Effector CD4-positive, alpha-beta T cell (primary cell): ENCODE results near the gene MFSD11.
A peak's percentile ranks its signal among the peaks of the same experiment; 100 is the strongest.
"Not testable (repeated sequence)": the region's sequence is repeated elsewhere in the genome, so short reads cannot be mapped to it uniquely, and the experiment has no call there.

Source experiments
- DNase-seq: peaks from one replicate; pipeline ENCODE4 v3.0.0-alpha.2; 2020

The MFSD11 gene

DNA sequence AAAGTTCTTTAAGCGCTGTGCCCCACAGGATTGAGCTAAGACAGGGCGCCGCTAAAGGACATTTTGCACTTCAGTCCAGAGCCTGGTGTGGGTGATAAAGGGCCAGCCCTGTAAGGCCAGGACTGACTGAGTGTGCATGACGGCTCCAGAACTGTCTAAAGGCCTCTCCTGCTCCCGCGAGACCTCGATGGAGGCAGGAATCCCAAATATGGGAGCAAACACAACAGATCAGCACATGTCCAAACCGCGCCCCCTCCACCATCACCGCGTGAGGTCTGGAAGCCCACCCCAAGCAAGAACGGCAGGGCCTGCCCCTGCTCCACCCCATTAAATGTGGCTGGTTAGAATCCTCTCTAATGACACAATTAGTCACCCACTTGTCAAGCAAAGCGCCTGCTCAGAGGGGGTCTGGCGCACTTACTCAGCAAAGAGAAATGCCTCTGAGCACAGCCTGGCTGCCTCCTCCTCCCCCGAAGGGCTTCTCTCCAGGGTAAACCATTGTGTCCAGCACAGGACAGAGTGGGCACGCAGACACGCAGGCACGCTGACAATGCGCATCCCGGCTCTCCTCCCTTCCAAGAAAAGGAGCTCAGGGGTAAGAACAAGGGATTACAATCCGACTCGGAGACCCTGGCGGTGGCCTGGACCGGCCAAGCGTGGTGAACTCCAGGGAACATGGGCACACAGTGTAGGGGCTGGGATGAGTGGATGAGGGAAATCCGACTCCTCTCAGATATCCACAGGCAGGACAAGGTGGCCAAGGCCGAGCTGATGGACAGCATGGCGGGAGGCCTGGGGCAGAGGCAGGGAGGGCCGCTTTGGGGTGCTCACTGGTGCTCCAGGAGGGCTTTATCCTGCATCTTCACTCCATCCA, 28.6 kb upstream of the MFSD11 start:
- DNase-seq, result no peak

DNA sequence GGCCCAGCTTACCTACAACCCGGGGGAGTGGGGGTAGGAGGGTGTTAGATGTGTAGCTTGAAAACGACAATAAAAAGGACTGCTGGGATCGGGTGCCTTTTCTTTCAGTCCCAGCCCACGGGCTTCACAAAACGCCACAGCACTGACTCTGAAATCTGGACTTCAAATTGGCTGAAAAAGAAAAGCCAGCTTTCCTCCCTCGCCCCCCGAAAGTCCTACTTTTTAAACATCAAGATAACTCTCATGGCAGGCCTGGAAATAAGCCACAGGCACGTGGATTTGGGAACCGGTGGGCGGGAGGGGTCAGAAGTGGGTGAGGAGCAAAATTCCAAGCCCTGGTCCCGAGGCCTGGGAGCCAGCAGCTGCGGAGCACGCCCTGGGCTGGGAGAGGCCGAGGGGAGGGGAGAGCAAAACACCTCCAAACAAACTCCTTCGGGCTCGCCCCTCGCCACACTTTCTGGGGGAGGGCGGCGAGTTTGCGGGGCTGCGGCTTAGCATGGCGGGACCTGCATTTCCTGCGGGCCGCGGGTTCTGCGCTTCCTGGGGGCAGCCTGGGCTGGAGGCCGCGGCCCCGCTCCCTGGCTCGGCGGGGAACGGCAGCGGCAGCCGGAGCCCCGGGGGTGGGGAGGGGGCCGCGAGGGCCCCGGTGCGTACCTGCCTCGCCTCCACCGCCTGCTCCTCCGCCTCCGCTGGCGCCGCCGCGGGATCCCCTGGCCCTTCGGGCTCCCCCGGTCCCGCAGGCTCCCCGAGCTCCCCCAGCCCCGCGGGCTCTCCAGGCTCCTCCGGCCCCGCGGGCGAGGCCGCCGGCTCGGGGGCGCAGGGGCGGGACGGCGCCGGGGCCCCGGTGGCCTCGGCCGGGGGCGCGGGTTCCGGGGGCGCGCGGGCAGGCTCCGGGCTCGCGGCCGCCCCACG, 27.7 kb upstream of the MFSD11 start:
- DNase-seq, result not testable (repeated sequence)

DNA sequence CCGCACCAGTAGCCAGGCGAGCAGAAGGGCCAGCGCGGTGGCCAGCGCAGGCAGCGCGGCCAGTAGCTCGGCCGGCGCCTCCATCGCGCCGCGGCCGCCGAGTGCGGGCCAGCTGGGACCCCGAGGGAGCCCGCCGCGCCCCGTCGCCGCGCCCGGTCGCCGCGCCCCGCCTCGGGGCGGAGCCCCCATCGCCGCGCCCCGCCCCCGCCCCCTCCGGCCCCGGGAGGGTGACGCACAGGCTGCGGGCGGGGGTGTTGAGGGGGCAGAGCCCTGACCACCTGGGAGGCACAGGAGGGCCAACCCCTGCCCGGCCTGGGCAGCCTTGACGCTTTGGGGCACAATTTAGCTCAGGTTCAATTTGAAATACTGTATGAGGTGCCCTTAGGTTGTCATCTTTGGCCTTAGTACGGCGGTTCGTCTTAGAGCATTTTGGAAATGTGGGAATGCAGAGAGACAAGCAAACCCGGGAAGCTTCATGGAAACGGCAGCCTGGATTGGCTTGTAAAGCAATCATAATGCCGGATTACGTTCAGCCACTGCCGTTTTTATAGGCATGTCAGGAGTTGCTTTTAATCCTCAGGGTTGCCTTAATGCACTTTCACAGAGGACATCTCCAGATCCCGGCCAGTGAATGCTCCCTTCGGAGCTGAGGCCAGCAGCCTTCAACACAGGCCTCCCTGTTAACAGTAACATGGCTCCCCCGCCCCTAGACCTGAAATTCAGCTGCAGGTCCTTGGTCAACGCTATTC, 26.9 kb upstream of the MFSD11 start, which contains the start of gene MXRA7:
MXRA7 (minus strand) TSS at position 103 of the 749 bp plus-strand sequence; CDS start at position 84, 19 bp downstream.
- DNase-seq, result peak; percentile 51

DNA sequence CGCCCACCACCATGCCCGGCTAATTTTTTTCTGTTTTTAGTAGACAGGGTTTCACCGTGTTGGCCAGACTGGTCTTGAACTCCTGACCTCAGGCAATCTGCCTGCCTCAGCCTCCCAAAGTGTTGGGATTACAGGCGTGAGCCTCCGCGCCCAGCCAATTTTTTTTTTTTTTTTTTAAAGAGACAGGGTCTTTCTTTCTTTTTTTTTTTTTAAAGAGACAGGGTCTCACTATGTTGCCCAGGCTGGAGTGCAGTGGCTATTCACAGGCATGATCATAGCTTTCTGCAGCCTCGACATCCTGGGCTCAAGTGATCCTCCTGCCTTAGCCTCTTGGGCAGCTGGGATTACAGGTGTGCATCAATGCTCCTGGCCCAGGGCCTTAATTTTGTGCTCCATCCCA, 25.6 kb upstream of the MFSD11 start:
- DNase-seq, result not testable (repeated sequence)

DNA sequence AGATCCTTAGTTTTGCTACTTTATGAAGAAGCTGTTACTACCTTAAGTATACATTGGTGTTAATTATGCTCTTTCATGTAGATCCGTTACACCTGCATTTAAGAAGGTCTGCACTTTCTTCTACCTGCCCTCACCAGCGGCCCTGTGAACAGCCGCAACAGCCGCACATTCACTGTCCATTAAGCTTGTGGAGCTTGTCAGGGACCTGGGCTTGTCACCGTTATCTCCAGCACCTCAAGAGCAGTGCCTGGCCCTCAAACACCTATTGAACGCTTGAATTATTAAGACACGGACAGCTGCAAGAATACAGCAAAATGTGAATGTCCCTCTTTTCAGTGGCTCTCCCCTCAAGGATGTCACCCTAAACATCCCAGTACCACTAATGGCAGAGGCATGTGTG, 24.2 kb upstream of the MFSD11 start:
- no peak for DNase-seq

DNA sequence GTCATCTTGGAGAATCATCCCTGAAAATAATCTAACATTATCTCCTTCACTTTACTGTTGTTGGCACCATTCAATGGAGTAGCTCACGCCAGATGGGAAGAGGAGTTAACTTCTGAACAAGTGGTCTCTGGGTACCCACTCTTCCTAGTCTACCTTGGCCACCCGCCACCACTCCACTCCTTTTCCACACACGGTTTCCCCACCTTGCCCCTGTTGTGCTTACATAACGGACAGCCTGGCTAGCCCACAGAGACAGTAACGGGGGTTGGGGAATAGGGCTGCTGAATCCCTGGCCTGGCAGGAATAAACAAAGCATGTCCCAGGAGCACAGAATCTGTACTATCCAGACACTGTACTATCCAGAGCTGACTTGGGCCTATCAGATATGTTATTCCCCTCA, 23.6 kb upstream of the MFSD11 start:
- no peak for DNase-seq

DNA sequence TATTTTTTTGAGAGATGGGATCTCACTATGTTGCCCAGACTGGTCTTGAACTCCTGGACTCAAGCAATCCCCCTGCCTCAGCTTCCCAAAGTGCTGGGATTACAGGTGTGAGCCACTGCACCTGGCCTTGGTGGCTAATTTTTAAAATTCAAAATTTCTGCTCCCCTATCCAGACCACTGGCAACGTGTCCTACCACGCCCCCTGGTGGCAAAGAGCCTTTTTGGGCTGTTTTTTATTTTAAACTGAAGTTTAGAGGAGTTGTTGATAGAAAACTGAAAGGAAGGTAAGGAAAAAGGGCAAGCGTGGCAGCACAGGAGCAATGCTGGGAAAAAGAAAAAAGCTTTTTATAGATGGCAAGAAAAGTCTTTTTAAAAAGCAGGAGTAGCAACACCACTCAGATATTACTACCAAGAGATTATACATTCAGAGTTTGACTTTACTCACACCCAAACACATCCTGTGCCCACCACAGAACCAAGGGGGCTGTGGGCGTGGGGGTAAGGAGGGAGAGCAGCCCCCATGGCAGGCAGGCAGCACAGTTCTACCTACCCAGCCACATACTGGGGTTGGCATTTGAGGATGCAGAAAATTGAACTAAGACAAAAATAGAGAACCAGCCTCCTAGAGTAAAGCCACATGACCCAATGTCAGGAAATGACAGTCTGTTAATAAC, 23.0 kb upstream of the MFSD11 start:
- peak; percentile 79 for DNase-seq

DNA sequence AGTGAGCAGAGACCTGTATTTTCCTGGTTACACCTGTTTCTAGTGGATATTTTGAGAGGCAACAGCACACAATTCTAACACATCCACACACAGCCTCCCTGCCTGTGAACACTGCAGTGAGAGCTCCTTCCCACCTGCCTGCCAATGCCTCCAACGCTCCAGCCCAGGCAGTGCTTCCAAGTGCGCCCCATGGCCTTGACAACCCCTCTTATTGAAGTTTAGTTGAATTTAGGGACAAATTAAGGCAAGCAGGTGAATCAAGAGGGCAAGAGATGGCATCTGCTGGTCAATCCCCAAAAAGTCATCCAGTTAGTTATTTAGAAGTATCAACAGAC, 22.5 kb upstream of the MFSD11 start:
- DNase-seq, result no peak

DNA sequence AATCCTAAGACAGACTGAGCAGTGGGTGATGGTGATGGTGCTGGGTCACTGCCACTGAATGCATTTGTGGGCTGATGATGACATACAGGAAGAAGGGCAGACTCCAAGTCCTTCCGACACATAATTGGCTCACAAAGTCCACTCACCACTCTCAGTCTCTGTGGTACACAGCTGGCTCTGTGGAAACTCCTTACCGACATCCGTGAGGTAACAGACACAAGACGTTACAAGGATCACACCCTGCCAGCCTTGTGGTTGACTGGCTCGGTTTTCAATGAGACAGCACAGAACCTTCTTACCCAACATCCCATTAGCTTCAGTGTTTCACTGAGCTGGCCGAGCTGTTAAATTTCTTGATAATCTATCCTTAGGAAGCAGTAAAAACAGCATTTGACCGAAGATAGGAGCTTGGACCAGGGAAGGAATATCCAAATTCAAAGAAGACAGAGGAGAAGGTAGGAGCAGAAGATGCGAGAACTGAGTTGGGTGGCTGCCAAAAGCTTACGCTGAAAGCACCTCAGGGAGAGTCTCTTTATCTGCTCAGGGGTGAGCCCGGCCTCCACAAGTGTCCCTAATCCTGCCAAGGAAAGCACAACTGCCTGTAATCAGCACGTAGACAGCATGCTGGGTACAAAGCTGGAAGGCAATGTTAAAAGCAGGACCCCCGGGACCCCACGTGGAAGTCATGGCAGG, 21.6 kb upstream of the MFSD11 start:
- peak; percentile 42 for DNase-seq

DNA sequence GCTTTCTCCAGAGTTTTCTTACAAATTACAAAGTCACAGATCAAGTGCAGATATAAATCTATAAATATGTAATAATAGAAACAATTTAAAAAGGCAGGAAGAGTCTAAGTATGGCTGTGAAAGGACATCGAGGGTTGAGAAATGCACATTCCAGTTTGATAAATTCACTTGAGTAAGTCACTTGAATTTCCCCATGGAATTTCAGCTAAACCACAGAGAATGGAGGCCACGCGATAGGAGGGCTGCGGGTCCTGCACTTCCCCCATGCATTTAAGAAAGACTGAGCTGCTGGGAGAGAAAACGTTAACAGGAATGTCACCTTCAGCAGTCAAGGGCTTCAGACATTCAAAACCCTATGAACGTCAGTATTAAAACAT, 21.1 kb upstream of the MFSD11 start:
- DNase-seq, result no peak

DNA sequence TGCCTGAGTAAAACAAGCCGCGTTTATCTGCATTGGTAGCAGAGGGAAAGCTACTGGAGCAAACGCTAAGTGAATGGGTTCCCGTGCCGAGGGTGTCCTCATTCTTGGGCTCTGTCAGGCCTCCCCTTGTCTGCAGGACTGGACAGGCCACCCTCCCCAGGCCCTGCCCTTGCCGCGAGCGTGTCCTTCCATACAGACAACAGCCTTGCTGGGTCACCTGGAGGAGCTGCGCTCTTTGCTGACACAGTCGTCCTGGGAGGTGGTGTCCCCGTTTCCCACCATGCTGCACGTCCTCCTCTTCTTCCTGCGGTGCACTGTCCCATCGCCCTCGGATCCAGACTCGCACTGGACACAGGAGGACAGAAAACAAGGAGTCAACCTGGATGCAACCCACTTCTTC, 19.4 kb upstream of the MFSD11 start:
- DNase-seq, result no peak

DNA sequence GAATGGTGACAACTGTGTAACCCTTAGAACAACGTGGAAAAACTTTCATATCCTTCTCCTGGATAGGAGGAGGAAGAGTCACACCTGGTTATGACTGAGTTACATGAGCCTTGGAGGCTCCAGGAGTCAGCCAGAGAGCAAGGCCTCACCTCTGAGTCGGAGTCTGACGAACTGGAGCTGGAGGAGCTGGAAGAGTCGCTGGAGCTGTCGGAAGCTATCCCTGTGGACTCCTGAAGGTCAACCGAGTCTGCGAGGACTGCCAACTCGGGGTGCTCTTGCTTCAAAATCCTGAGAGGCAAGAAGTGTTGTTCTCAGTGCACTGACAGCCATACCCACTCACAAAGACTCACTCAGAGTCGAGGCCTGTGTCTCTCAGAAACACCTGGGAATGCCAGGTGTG, 17.7 kb upstream of the MFSD11 start:
- DNase-seq, result no peak

DNA sequence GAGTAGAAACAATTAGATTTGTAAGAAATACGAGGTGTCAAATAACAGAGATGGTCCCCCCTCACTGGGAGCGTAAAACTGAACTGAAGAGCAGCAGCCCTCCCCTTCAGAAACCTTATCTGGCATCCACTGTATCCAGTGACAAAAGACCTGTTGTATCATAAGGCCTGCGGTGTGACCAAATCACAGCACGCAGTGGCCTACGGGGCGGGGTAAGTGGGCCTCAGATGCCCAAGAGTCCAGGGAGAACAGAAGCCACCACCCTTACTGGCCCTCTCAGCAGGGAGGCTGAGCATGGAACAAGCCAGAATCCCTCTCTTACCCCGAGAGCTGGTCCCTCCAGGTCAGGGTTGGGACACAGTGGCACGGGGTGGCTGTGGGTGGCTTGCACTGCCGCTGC, 17.0 kb upstream of the MFSD11 start:
- DNase-seq, result no peak

DNA sequence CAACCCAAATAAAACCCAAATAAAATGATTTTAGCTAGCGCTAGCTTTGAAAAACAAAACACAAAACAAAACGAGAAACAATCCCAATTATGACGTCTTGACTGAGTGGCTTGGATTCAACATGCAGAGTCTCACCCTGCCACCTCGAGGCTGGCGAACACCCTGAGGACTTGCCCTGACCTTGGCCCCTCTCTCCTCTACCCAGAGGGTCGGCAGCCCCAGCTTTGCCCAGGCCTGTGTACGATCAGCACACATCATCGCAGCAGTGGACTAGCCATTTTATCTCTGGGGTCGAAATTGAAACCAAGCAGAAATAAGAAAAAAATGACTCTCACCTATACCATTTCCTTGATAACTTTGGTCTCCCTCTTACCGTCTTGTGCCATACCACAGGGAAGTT, 16.5 kb upstream of the MFSD11 start:
- DNase-seq, result no peak

DNA sequence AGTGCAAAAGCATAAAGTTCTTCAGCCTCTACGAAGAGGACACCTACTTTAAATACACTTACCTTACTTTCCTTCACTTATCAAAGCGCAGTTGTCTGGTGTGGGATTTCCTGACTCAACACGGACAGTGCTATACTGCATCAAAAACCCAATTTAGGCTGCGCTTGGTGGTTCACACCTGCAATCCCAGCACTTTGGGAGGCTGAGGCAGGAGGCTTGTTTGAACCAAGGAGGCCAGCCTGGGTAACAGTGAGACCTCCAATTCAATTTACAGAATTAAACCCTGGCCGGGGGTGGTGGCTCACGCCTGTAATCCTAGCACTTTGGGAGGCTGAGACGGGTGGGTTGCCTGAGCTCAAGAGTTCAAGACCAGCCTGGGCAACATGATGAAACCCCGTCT, 15.6 kb upstream of the MFSD11 start:
- no peak for DNase-seq

DNA sequence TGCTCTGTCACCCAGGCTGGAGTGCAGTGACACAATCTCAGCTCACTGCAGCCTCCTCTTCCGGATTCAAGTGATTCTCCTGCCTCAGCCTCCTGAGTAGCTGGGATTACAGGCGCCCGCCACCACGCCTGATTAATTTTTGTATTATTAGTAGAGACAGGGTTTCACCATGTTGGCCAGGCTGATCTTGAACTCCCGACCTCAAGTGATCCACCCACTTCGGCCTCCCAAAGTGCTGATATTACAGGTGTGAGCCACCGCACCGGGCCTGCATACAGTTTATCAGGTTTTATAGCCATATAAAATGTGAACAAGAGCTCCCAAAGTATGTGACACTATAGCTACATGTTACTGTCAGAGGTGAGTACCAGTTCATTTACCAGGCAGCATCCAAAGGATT, 14.9 kb upstream of the MFSD11 start:
- not testable (repeated sequence) for DNase-seq

DNA sequence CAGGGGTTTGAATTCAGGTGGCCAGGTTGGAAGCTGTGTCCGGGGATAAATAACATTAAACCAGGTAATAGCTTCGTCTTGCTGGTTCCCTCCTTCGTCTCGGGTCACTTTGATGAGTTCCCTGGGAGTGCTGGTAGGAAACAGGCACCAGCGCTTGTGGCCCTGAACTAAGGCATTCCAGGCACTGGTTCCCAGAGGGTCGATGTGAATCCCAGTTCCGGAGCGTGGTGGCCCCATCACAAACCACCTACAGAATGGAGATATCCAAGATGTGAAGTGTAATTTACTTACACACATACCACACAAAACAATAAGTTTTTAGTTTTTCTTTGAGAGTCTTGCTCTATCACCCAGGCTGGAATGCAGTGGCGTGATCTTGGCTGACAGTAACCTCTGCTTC, 14.1 kb upstream of the MFSD11 start:
- DNase-seq, result no peak

DNA sequence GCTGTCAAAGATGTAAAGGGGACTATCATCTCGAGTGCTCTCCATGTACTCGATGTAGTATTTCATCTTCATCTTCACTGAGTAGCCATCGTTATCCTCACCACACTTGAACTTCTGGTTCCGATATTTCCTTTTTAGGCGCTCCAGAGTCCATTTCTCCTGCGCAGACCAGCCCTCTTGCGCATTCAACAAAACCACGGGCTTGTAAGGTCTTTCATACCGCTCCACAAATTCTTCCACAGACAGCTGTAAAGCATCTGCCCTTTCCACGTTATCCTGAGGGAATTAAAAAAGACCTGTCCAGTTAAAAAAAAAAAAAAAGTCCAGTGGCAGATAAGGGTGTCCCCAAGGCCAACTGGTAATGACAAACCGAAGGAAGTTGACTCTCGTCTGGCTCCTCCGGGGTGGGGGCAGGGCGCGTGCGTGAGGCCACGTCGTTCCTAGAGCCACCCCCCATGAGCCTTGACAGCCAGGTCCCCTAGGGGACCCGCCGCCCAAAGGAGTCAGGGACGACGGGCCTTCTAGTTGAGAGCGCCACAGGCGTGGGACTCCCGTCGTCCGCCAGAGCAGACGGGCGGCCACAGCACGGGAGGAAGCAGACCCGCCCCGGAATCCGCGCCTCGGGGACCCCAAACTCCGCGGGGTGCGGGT, 12.2 kb upstream of the MFSD11 start:
- DNase-seq, result peak; percentile 58

DNA sequence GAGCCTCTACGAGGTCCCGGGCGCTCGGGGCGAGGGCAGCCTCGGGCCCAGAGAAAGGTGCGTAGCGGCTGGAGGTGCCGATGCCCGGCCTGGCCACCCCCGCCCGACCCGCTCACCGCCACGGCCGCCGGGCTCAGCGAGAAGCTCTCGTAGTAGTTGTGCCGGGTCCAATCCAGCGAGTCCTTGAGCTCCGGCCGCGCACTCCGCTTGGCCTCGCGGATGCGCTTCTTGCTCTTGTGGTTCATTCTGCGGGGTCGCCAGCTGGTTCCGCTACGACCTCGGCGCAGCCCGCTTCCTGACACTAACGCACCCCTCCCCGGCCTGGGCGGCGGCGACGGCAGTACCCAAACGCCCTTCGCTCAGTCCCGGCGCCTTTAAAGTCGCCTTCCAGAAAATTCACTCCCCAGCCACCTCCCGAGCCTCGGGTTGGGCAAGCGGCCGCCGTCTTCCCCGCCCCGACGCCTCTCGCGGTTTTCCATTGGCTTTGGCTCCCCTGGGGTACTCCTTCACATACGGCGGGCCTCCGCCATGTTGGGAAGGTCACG, 11.6 kb upstream of the MFSD11 start, which contains the start of gene JMJD6:
JMJD6 (minus strand) TSS at position 376 of the 545 bp plus-strand sequence; CDS start at position 245, 131 bp downstream.
- DNase-seq, result no peak

DNA sequence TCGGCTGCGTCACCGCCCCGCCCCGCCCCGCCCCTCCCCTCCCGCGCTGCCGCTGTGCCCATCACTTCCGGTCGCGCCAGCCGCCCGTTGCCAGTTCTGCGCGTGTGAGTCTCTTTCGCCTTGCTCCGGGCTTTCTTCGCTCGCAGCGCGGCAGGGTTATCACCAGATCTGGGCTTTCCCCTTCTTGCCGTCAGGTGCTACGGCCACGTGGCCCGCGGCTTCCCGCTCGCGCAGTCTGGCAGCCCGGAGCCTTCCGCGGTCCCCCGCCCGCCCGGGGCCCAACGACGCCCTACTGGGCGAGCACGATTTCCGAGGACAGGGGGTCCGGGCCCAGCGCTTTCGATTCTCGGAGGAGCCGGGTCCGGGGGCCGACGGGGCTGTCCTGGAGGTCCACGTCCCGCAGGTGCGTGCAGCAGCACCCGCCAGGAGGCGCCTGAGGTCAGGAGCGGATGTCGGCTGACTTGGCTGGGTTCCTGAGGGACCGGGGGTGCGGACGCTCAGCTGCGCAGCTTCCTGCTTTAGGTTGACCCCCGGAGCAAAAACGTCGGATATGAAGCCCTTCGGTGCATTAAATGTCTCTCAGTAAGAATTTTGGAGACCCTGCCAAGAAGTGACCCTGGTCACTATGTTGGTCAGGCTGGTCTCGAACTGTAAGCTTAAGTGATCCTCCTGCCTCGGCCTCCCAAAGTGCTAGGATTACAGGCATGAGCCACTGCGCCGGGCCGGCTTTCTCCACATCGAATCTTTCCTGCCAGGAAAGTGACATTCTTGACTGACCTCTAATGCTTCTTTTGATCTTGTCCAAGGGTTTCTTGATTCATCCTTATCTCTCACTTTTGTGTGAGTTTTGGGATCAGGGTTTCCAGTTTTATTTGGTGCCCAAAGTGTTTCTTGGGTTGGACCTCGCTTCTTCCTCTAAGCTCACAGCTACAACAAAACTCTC, 10.9 kb upstream of the MFSD11 start, which contains the start of gene METTL23:
METTL23 (plus strand) TSS at position 64 of the 943 bp plus-strand sequence. CDS start 2,872 bp downstream, outside the sequence.
- peak; percentile 92 for DNase-seq
